Pulmonary artery endothelial cell (primary cell): Measurements from ENCODE around the gene MYL7. TPM values are rescaled to one million over a fixed set of nuclear protein-coding genes. Genes with fewer than 3 reads are reported as not detected.

Source experiments
- DNase-seq: peaks from one replicate; pipeline ENCODE4 v3.0.0-alpha.2; 2011; ENCODE audit warnings: low read depth, low spot score
- total RNA-seq: library from RNA; depleted of rRNA; stranded (reverse); fragments of >200 nt; gene quantifications from 2 replicates; pipeline ENCODE4 v1.2.3, GENCODE V29; 2014

MYL7 gene
- total RNA-seq, 1 donor from 2014 or later: not detected

GRCh38 chr7:44112997-44113763 is 28.0 kb downstream of the MYL7 start:
- DNase-seq: no peak

DNA sequence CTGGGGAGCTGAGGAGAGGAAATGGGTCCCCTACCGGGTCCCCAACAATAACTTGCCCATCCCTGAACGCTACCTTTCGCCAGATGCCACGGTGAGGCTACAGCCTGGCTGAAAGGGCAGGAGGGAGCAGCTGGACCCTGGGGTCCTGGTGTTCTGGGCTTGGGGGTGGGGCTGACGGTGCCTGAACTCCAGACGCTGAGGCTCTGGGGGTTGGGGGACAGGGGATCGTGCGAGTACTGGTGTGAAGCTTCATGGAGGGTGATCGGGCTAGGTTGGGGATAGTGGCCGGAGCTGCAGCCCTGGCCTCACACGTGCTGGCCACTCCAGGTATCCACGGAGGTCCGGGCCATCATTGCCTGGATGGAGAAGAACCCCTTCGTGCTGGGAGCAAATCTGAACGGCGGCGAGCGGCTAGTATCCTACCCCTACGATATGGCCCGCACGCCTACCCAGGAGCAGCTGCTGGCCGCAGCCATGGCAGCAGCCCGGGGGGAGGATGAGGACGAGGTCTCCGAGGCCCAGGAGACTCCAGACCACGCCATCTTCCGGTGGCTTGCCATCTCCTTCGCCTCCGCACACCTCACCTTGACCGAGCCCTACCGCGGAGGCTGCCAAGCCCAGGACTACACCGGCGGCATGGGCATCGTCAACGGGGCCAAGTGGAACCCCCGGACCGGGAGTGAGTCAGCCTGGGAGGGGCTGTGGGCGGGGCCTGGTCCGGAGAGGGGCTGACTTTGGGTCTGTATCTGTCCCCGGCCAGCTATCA is 28.7 kb downstream of the MYL7 start:
- no peak for DNase-seq

DNA sequence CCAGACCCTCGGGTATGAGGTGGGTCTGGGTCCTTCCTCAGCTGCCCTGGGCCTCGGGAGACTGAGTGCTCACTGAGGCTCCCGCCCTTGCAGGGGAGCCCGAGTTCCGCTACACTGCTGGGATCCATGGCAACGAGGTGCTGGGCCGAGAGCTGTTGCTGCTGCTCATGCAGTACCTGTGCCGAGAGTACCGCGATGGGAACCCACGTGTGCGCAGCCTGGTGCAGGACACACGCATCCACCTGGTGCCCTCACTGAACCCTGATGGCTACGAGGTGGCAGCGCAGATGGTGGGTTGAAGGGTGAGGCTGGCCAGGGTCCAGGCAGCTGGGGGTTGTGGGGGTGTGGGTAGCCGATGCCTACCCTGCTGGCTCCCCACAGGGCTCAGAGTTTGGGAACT is 29.4 kb downstream of the MYL7 start:
- DNase-seq: no peak

GRCh38 chr7:44110719-44111635 is 30.2 kb downstream of the MYL7 start:
- no peak for DNase-seq

DNA sequence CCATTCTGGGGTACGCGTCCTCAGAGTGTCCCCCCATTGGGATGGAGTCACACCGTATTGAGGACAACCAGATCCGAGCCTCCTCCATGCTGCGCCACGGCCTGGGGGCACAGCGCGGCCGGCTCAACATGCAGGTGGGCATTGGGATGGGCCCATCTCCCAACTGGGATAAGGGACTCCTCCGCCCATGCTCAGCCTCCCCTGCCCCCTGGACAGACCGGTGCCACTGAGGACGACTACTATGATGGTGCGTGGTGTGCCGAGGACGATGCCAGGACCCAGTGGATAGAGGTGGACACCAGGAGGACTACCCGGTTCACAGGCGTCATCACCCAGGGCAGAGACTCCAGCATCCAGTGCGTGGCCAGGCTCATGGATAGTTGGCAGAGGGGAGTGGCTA is 31.1 kb downstream of the MYL7 start:
- no peak for DNase-seq

DNA sequence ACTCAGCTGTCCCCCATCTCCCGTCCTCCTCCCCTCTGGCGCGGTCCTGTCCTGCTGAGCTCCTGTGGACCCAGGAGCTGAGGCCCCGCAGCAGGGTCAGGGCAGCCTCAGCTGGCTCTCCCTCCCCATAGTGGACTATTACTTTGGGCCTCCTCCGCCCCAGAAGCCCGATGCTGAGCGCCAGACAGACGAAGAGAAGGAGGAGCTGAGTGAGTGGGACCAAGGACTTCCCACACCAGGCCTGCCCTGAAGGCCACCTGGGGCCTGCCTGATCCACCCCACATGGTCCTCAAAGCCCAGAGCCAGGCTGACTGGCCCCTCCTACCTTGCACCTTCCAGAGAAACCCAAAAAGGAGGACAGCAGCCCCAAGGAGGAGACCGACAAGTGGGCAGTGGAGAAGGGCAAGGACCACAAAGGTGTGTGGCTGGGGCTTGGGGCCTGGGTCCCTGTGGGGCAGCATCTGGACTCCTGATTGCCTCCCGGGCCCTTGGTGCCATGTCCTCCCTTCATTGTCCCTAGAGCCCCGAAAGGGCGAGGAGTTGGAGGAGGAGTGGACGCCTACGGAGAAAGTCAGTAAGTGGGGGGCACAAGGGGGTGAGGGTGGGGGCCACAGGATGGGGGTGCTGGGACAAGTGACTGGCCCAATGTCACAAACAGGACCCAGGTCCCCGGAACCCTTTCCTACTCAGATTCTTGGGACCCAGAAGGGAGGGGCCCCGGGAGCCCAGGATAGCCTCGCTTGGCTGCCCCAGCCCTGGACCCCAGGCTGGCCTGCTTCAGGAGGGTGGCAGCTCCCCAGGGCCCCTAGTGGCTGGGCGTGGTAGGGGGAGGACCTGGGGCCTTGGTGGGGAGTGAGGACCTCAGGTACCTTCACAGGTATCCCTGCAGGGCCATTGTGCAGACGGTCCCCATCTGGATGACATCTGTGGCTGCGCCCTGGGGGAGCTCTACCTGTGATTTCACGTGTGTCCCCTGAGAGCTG is 32.1 kb downstream of the MYL7 start:
- no peak for DNase-seq

DNA sequence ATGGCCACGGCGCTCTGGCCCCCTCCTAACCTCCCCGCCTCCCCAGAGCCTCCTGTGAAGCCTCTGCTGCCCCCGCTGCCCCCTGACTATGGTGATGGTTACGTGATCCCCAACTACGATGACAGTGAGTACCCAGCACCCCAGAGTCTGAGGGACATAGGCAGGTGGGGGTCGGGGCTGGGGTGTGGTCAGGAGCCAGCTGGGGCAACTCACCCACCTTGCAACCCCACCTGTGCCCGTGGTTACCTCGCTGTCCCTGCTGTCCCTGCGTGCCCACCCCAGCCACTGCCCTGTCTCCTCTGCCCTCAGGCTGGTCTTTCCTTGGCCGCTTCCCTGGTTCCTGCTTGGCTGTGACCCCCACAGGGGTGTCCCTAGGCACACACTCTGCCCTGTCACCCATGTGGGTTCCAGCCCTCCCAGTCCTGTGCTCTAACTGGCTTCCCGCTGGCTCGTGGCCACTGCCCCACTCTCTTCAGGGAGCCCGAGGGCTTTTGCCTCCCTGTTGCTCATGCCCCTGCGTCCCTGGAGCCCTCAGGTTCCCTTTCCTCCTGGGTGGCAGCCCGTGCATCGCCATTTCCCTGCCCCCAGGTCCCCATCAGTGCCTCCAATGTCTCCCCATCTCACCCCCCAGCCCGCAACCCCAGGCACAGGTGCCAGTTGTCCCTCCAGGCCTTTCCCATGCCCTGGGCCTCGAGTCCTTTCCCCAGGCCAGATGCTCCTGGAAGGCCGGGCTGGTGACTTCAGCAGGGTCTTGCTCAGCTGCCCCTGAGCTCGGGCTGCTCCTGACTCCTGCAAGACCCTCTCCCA is 33.0 kb downstream of the MYL7 start:
- no peak for DNase-seq

DNA sequence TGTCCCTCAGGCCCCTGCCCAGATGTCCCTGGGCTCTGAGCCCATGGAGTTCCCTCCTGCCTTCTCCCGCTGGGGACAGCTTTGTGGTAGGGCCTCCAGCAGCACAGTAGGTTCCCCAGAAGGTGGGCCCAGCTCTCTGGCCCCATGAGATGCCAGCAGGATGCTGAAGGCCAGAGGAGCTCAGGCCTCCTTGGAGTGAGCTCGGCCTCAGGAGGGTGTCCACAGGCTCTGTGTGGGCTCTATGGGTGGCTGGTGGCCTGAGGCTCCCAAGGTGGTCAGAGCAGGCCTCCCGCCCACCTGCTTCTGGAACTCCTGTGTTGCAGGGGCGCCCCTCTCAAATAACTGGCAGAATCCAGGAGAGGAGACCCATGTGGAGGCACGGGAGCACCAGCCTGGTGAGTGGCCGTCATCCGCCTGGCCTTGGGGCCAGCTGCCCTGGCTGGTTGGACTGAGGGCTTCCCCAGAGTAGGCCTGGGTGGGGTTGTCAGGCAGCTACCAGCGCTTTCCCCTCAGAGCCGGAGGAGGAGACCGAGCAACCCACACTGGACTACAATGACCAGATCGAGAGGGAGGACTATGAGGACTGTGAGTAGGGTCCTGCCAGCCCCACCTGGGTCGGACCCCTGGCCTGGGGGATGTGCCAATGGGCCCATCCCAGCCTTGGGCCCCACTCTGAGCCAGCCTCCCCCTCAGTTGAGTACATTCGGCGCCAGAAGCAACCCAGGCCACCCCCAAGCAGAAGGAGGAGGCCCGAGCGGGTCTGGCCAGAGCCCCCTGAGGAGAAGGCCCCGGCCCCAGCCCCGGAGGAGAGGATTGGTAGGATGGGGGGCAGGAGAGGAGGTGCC is 33.8 kb downstream of the MYL7 start:
- no peak for DNase-seq

- no peak for DNase-seq
These were observed 34.6 kb downstream of the MYL7 start for GRCh38 chr7:44106311-44107065.

- no peak for DNase-seq
These were observed 35.3 kb downstream of the MYL7 start for GRCh38 chr7:44105832-44106231.

DNA sequence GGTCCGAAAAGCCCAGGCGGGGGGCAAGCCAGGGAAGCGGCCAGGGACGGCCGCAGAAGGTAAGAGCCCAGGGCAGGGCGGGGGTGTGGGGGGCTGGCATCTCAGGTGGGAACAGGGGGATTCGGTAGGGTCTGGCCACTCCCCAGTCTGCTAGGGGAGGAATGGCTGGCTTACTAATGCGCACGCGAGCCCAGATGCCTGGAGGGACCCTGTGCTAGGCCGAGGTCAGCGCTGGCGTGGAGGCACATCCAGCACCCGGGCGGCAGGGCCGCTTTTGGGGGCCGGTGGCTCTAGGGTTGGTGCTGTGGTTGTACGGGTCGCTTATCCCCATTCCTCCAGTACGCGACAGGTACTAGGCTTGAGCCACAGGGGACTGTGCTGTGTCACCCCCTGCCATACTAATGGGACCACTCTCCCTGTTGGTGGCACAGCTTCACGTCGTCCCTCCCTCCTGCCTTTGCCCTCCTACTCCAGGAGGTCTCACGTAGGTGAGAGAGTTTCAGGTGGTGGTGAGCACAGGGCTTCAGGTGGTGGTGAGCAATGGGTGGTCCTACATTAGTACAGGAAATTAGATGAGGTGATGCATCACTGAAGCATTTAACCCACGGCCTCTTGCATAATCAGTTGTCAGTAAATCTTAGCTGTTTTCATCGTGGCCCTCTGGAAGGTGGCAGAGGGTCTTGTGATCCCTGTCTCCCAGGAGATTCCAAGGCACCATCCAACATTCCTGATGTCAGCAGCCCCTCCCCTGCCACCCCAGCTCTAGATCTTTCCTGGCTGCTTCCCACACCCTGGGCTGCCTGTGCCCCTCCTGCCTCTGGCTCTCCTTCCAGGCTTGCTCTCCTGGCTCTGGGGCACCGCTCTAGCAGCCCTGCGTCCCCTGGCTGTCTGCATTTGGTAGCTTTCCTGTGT is 36.0 kb downstream of the MYL7 start:
- no peak for DNase-seq

DNA sequence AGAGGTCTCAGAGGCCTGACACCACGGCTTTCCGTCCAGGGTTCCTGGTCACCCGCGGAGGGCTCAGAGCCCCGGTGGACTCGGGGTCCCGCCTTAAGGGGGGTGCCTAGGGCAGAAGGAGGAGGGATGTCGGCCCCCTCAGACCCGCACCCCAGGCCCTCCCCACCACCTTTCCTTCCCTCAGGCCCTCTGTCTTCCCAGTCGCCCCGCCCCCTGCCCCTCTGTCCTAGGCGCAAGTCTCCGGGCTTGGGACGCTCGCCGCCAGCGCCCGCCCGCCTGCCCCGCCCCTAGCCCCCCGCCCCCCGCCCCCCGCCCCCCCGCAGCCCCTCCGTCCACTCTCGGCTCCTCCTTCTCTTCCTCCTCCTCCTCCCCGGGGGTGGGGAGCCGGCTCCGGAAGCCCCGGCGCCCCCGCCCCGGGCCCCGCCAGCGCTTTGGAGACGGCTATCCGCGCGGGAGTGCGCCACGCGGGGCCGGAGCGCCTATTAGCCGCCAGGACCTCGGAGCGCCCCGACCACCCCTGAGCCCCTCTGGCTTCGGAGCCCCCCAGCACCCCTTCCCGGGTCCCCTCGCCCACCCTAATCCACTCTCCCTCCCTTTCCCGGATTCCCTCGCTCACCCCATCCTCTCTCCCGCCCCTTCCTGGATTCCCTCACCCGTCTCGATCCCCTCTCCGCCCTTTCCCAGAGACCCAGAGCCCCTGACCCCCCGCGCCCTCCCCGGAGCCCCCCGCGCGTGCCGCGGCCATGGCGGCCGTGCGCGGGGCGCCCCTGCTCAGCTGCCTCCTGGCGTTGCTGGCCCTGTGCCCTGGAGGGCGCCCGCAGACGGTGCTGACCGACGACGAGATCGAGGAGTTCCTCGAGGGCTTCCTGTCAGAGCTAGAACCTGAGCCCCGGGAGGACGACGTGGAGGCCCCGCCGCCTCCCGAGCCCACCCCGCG is 36.9 kb downstream of the MYL7 start, which contains the start of gene AEBP1:
Gene AEBP1 (plus strand): TSS at position 423 of the 937 bp plus-strand sequence. CDS start 321 bp downstream, at position 744.
- no peak for DNase-seq

- no peak for DNase-seq
These were observed 37.6 kb downstream of the MYL7 start for GRCh38 chr7:44103566-44103922.

GRCh38 chr7:44102846-44103565 is 38.1 kb downstream of the MYL7 start:
- DNase-seq: no peak
